IPS DF 4.7 (cell line): ENCODE results near the gene EIF1AX.
"Not testable (repeated sequence)": the region's sequence is repeated elsewhere in the genome, so short reads cannot be mapped to it uniquely, and the experiment has no call there.

Experiments used
- DNase-seq: peaks from one replicate; pipeline ENCODE4 v3.0.0-alpha.2; 2013; ENCODE audit warnings: low spot score; ENCODE audit errors: extremely low read depth

The EIF1AX gene

GRCh38 chrX:20127440-20127839 lies 14.2 kb downstream of the EIF1AX start:
- DNase-seq, result not testable (repeated sequence)

GRCh38 chrX:20126833-20127232 lies 14.8 kb downstream of the EIF1AX start:
- DNase-seq, result not testable (repeated sequence)

GRCh38 chrX:20124964-20125363 lies 16.7 kb downstream of the EIF1AX start:
- no peak for DNase-seq

GRCh38 chrX:20118065-20118824 lies 23.4 kb downstream of the EIF1AX start:
- no peak for DNase-seq

GRCh38 chrX:20116577-20117240 lies 24.9 kb downstream of the EIF1AX start, which contains the start of gene MAP7D2:
Gene MAP7D2 (minus strand): TSS chrX:20116907. CDS start chrX:20116879, 28 bp downstream.
- DNase-seq, result no peak

GRCh38 chrX:20116087-20116576 lies 25.5 kb downstream of the EIF1AX start:
- no peak for DNase-seq

GRCh38 chrX:20112022-20112774 lies 29.4 kb downstream of the EIF1AX start:
- no peak for DNase-seq

GRCh38 chrX:20111271-20111670 lies 30.4 kb downstream of the EIF1AX start:
- DNase-seq, result no peak

- DNase-seq, result no peak
Observed at GRCh38 chrX:20101934-20102581, 39.6 kb downstream of the EIF1AX start.

GRCh38 chrX:20091499-20091898 lies 50.1 kb downstream of the EIF1AX start:
- no peak for DNase-seq

- DNase-seq, result no peak
Observed at GRCh38 chrX:20089845-20090244, 51.8 kb downstream of the EIF1AX start.

GRCh38 chrX:20080277-20080676 lies 61.4 kb downstream of the EIF1AX start:
- no peak for DNase-seq
